KMS-11 (cell line): Measurements from ENCODE around the gene FILIP1.

Experiments
- H2AFZ ChIP-seq: fragments of 200-600 bp; sonication (generic); 2 replicates; pipeline ENCODE4 v1.6.1; 2016; ENCODE audit warnings: antibody characterized with exemption, mixed run types, low read depth
- H3K27ac ChIP-seq: fragments of 200-600 bp; sonication (generic); 2 replicates; pipeline ENCODE4 v1.6.1; 2016; ENCODE audit warnings: mild to moderate bottlenecking, mixed run types
- H3K27me3 ChIP-seq: fragments of 200-600 bp; sonication (generic); 2 replicates; pipeline ENCODE4 v1.6.1; 2017; ENCODE audit warnings: mild to moderate bottlenecking, low read depth, mixed run types, moderate library complexity; ENCODE audit not compliant: insufficient read depth
- H3K36me3 ChIP-seq: fragments of 200-600 bp; sonication (generic); 2 replicates; pipeline ENCODE4 v1.6.1; 2017; ENCODE audit warnings: mild to moderate bottlenecking, mixed run types; ENCODE audit not compliant: insufficient read depth
- H3K4me1 ChIP-seq: fragments of 200-600 bp; sonication (generic); 2 replicates; pipeline ENCODE4 v1.6.1; 2016; ENCODE audit warnings: mild to moderate bottlenecking, low read depth, mixed run types; ENCODE audit not compliant: poor library complexity, severe bottlenecking
- H3K4me2 ChIP-seq: fragments of 200-600 bp; sonication (generic); 2 replicates; pipeline ENCODE4 v1.7.0; 2016; ENCODE audit warnings: mild to moderate bottlenecking, mixed run types
- H3K4me3 ChIP-seq: fragments of 200-600 bp; sonication (generic); IDR thresholded peaks from 2 replicates; pipeline ENCODE4 v1.6.1; 2017; ENCODE audit warnings: low read depth, low read length, mixed read lengths; ENCODE audit not compliant: insufficient read depth
- H3K79me2 ChIP-seq: fragments of 200-600 bp; sonication (generic); 2 replicates; pipeline ENCODE4 v1.6.1; 2016; ENCODE audit warnings: low read depth, mixed run types; ENCODE audit not compliant: insufficient read depth
- H3K9ac ChIP-seq: fragments of 200-600 bp; sonication (generic); 2 replicates; pipeline ENCODE4 v1.6.1; 2016; ENCODE audit warnings: mild to moderate bottlenecking, mixed run types
- H4K20me1 ChIP-seq: fragments of 200-600 bp; sonication (generic); 2 replicates; pipeline ENCODE4 v1.6.1; 2016; ENCODE audit warnings: mild to moderate bottlenecking, mixed run types; ENCODE audit not compliant: insufficient read depth
- TF ChIP-seq, protein P1 (sequence below): fragments of 200-600 bp; sonication (generic); conservative IDR thresholded peaks from 2 replicates; pipeline ENCODE4 v1.6.1; 2017; ENCODE audit warnings: low read depth, mild to moderate bottlenecking, antibody characterized with exemption, low read length, moderate library complexity, mixed read lengths

The FILIP1 gene

DNA sequence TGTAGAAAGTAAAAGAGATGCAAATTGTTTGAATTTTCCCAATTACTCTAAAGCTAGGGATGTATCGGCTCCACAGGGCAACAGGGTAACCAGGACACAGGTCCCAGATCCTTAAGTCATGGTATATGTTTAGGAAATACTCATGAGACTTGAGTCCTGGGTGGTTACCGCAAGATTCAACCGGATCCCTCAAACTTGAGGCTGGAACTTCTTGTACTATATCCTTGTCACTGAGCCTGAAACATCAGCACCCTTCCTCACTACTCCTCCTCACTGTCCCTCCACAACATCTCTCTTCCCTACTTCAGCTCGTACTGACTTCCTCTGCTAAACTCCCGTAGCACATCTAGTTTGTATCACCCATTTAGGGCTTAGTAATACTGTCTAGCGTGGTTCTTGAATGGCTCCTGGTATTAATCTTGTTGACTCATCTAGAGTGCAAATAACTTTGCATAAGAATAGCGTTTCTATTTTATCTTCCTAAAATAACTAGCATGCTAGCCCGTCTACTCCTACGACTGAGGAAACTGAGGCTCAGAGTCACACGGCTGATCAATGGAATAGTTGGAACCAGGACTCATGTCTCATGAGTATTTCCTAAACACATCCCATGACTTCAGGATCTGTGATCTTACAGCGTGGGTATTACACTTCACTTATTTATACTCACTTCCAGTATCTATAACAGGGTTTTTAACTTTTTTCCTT is 72.1 kb downstream of the FILIP1 start:
- Histone ChIP-seq H4K20me1 (no peaks in the 10 kb centered on the region), H3K27me3 (no peaks in the 10 kb centered on the region), H3K9ac (no peak overlapping the region), H3K36me3 (no peaks in the 10 kb centered on the region), H3K27ac (no peak overlapping the region), H3K4me3 (no peak overlapping the region), H3K4me1 (no peaks in the 10 kb centered on the region), H2AFZ (no peak overlapping the region), H3K4me2 (no peak overlapping the region), H3K79me2 (no peaks in the 10 kb centered on the region)
- TF ChIP-seq, protein P1, sequence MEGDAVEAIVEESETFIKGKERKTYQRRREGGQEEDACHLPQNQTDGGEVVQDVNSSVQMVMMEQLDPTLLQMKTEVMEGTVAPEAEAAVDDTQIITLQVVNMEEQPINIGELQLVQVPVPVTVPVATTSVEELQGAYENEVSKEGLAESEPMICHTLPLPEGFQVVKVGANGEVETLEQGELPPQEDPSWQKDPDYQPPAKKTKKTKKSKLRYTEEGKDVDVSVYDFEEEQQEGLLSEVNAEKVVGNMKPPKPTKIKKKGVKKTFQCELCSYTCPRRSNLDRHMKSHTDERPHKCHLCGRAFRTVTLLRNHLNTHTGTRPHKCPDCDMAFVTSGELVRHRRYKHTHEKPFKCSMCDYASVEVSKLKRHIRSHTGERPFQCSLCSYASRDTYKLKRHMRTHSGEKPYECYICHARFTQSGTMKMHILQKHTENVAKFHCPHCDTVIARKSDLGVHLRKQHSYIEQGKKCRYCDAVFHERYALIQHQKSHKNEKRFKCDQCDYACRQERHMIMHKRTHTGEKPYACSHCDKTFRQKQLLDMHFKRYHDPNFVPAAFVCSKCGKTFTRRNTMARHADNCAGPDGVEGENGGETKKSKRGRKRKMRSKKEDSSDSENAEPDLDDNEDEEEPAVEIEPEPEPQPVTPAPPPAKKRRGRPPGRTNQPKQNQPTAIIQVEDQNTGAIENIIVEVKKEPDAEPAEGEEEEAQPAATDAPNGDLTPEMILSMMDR = no peak

DNA sequence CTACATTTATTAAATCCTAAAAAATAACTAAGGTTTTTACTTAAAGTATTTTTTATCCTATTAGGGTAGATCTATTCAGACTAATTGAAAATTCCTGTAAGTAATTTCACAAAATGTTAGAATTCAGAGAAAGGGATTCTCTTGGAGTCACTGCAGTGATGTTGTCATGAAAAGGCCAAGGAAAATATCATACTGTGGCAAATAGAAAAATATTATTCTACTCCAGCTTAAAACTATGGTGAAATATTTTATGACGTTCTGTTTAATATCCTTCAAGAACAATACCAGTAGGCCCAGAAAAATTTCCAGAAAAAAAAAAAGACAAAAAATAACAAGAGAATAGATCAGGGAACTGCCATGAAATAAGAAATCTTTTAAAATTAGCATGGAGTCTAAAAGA is 73.6 kb downstream of the FILIP1 start:
- no peak overlapping the region for H3K27ac ChIP-seq
- H3K79me2 ChIP-seq = no peaks in the 10 kb centered on the region
- no peak overlapping the region for H3K4me2 ChIP-seq
- H4K20me1 ChIP-seq = no peaks in the 10 kb centered on the region
- no peak overlapping the region for H3K9ac ChIP-seq
- no peaks in the 10 kb centered on the region for H3K27me3 ChIP-seq
- no peak overlapping the region for H3K4me3 ChIP-seq
- H3K4me1 ChIP-seq = no peaks in the 10 kb centered on the region
- TF ChIP-seq, protein P1 = no peak
- H3K36me3 ChIP-seq = no peaks in the 10 kb centered on the region
- H2AFZ ChIP-seq = no peak overlapping the region

DNA sequence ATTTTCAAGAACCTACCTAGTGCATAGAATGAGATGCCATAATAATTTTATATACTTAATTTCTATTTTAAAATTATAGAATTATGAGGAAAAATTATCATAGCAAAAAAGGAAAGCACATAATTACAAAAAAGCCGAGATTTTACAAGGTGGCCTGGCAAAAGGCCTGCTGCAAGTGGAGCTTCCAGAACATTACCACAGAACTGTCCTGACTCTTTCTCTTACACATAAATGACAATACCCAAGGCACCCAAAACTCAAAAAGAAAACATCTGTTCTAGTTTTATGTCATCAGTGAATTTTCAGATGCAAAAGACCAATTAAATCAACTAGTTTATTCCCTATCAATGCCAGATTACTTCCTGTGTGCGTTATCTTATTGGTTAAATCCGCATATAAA is 74.2 kb downstream of the FILIP1 start:
- Histone ChIP-seq H3K36me3 (no peaks in the 10 kb centered on the region), H3K4me2 (no peak overlapping the region), H3K4me3 (no peak overlapping the region), H2AFZ (no peak overlapping the region), H4K20me1 (no peaks in the 10 kb centered on the region), H3K79me2 (no peaks in the 10 kb centered on the region), H3K27me3 (no peaks in the 10 kb centered on the region), H3K4me1 (no peaks in the 10 kb centered on the region), H3K27ac (no peak overlapping the region), H3K9ac (no peak overlapping the region)
- TF ChIP-seq, protein P1 = no peak

DNA sequence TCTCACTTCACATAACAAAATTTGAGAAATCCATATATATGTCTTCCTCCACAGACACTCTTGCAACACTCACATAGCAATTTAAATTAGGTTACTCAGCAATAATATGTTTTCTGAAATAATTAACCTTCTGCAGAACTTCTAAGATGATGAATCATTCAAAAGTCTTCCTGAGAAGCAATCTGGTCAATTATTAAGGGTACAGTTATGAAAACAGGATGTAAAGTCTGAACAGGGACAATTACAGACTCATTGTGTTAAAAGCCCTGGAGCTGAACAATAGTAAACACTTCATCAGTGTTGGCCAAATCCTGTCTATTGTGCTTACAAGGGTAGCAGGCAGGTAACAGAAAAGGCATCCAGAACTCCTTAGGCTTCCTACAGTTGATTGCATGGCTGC is 75.4 kb downstream of the FILIP1 start:
- H3K4me3 ChIP-seq = no peak overlapping the region
- no peaks in the 10 kb centered on the region for H3K79me2 ChIP-seq
- no peak overlapping the region for H2AFZ ChIP-seq
- H3K27ac ChIP-seq = no peak overlapping the region
- H4K20me1 ChIP-seq = no peaks in the 10 kb centered on the region
- no peak overlapping the region for H3K9ac ChIP-seq
- H3K36me3 ChIP-seq = no peaks in the 10 kb centered on the region
- H3K27me3 ChIP-seq = no peaks in the 10 kb centered on the region
- no peak overlapping the region for H3K4me2 ChIP-seq
- H3K4me1 ChIP-seq = peaks cover 4% of the 10 kb centered on the region
- TF ChIP-seq, protein P1 = no peak
